T1000 (cell line): Measurements from ENCODE around the gene TNFSF13B.
"Not testable (repeated sequence)": the region's sequence is repeated elsewhere in the genome, so short reads cannot be mapped to it uniquely, and the experiment has no call there.

Experiments
- DNase-seq: peaks from one replicate; lab custom pipeline; 2025; ENCODE audit warnings: mixed read lengths; lab: John Stamatoyannopoulos, UW

The TNFSF13B gene

GRCh38 chr13:108269601-108270328 lies at the start of gene TNFSF13B:
Gene TNFSF13B, plus strand, starts transcription at chr13:108269718. Its CDS starts 178 bp downstream, at chr13:108269896.
- DNase-seq, result no peak

GRCh38 chr13:108220041-108220440 lies 49.5 kb upstream of the TNFSF13B start:
- no peak for DNase-seq

- no peak for DNase-seq
Measured at GRCh38 chr13:108223687-108224503, 45.6 kb upstream of the TNFSF13B start.

GRCh38 chr13:108225440-108225839 lies 44.1 kb upstream of the TNFSF13B start:
- DNase-seq, result no peak

GRCh38 chr13:108226184-108226583 lies 43.3 kb upstream of the TNFSF13B start:
- DNase-seq, result no peak

- DNase-seq, result no peak
Measured at GRCh38 chr13:108227651-108228272, 41.8 kb upstream of the TNFSF13B start.

- DNase-seq, result no peak
Measured at GRCh38 chr13:108230377-108230776, 39.1 kb upstream of the TNFSF13B start.

- no peak for DNase-seq
Measured at GRCh38 chr13:108249150-108249549, 20.4 kb upstream of the TNFSF13B start.

GRCh38 chr13:108257248-108257647 lies 12.3 kb upstream of the TNFSF13B start:
- DNase-seq, result no peak

GRCh38 chr13:108263621-108264355 lies 5.7 kb upstream of the TNFSF13B start:
- DNase-seq, result no peak

- no peak for DNase-seq
Measured at GRCh38 chr13:108266321-108266990, 3.1 kb upstream of the TNFSF13B start.

- no peak for DNase-seq
Measured at GRCh38 chr13:108267347-108267746, 2.2 kb upstream of the TNFSF13B start.

- not testable (repeated sequence) for DNase-seq
Measured at GRCh38 chr13:108267855-108268254, 1.7 kb upstream of the TNFSF13B start.

GRCh38 chr13:108268466-108269112 lies 929 bp upstream of the TNFSF13B start:
- DNase-seq, result no peak

GRCh38 chr13:108270442-108270841 lies 924 bp downstream of the TNFSF13B start:
- DNase-seq, result no peak

GRCh38 chr13:108272333-108272732 lies 2.8 kb downstream of the TNFSF13B start:
- no peak for DNase-seq

GRCh38 chr13:108273429-108274118 lies 4.1 kb downstream of the TNFSF13B start:
- DNase-seq, result no peak

GRCh38 chr13:108274718-108275117 lies 5.2 kb downstream of the TNFSF13B start:
- no peak for DNase-seq

- no peak for DNase-seq
Measured at GRCh38 chr13:108276060-108276459, 6.5 kb downstream of the TNFSF13B start.

GRCh38 chr13:108278466-108278865 lies 8.9 kb downstream of the TNFSF13B start:
- DNase-seq, result no peak
